ENCODE measurements around the gene GLYATL1. TPM values are rescaled to one million over a fixed set of nuclear protein-coding genes. Genes with fewer than 3 reads are reported as not detected.
"Not testable (repeated sequence)": the region's sequence is repeated elsewhere in the genome, so short reads cannot be mapped to it uniquely, and the experiment has no call there.

GLYATL1 gene
- polyA plus RNA-seq, 1 donor: 10.0 TPM

DNA sequence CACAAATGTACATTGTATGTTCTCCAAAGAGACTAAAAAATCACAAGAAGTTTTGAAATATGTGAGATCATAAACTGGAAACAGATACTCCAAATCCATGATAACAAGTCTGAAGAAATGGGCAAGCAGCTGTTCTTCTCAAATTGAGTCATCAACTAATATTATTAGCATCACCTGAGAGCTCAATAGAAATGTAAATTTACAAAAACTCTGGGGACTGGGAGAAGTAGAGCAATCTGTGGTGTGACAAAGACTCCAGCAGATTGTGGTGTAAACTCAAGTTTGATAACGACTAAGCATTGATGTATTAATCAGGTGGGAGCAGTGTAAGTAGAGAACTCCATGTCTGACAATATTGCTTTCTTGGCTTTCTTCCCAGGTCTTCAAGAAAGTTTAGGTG lies 53.2 kb downstream of the GLYATL1 start:
- no peak for DNase-seq
- WGBS (ENCODE audit: insufficient coverage, low lambda C conversion rate): no CpG with 5 or more reads among the region's 1 CpG
- no peak overlapping the region for H3K27ac ChIP-seq (ENCODE audit: low read length)
- H3K4me1 ChIP-seq (ENCODE audit: control insufficient read depth, insufficient read depth, low read length): no peaks in the 10 kb centered on the region
- no peaks in the 10 kb centered on the region for H3K27me3 ChIP-seq (ENCODE audit: control insufficient read depth, insufficient read depth, low read length)
- H3K4me3 ChIP-seq (ENCODE audit: low read length): no peak overlapping the region
- no peaks in the 10 kb centered on the region for H3K36me3 ChIP-seq (ENCODE audit: control insufficient read depth, insufficient read depth, low read length)
- H3K9me3 ChIP-seq (ENCODE audit: control insufficient read depth, low read depth, low read length): no peaks in the 10 kb centered on the region

DNA sequence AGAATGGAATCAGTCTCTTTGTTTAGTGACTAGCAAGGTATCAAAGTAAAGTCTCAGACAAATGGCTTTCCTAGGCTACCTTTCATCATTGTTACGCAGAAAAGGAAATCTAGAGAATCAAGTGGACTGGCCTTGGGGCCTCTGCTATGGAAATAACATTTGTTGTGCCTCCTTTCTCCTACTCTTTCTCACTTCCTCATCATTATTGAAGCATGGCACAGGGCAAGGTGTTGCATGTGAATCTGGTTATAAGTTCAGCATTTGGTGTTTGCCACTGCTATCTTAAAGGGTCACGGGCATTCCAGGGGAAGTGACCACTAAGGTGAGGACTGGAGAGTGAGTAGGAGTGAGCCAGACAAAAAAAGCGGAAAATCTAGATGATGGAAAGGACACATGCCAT lies 54.9 kb downstream of the GLYATL1 start:
- DNase-seq: no peak
- no peak overlapping the region for H3K27ac ChIP-seq (ENCODE audit: low read length)
- H3K9me3 ChIP-seq (ENCODE audit: control insufficient read depth, low read depth, low read length): no peaks in the 10 kb centered on the region
- no peaks in the 10 kb centered on the region for H3K27me3 ChIP-seq (ENCODE audit: control insufficient read depth, insufficient read depth, low read length)
- H3K36me3 ChIP-seq (ENCODE audit: control insufficient read depth, insufficient read depth, low read length): no peaks in the 10 kb centered on the region
- no peak overlapping the region for H3K4me3 ChIP-seq (ENCODE audit: low read length)
- H3K4me1 ChIP-seq (ENCODE audit: control insufficient read depth, insufficient read depth, low read length): no peaks in the 10 kb centered on the region
- 100% methylated on average over 1 of the region's 3 CpGs for WGBS (ENCODE audit: insufficient coverage, low lambda C conversion rate)

DNA sequence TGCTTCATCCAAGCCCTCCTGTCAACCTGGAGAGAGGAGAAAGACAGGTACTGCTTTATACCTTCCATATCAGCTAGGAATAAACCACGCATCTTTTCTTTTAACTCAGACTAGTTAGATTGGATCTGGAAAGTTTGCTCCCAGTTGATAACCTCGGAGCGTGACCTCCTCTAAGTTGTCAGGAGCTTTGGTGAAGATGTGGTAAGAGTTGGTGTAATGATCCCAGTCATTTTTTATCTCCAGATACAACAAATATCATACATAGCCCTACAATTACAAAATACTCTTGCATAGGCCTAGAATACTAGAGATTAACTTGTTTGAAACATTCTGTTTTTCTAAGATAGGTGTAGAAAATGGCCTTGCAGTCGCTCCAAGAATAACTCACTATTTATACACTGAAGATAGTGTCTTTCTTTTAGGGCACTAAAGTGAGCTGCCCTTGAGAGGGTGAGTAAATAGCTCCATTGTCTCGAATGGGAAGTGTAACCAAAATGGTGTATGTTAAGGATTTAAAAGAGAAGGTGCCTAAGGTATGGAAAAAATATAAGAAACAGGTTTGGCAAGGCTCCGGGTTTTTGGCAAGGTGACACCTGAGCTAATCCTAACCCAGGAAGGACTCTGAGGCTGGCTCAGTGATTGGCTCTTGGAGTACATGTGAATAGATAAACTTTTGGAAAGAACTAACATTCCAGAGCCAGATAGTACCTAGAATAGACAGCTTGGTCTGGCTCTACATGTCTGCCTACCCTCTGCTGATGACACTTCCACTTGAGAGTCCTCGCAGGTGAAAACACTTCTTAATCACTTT lies 59.4 kb downstream of the GLYATL1 start:
- no peak for DNase-seq
- H3K4me1 ChIP-seq (ENCODE audit: control insufficient read depth, insufficient read depth, low read length): no peaks in the 10 kb centered on the region
- no peak overlapping the region for H3K27ac ChIP-seq (ENCODE audit: low read length)
- no peaks in the 10 kb centered on the region for H3K36me3 ChIP-seq (ENCODE audit: control insufficient read depth, insufficient read depth, low read length)
- H3K9me3 ChIP-seq (ENCODE audit: control insufficient read depth, low read depth, low read length): no peaks in the 10 kb centered on the region
- no peak overlapping the region for H3K4me3 ChIP-seq (ENCODE audit: low read length)
- 36% methylated on average over 3 of the region's 7 CpGs for WGBS (ENCODE audit: insufficient coverage, low lambda C conversion rate)
- H3K27me3 ChIP-seq (ENCODE audit: control insufficient read depth, insufficient read depth, low read length): no peaks in the 10 kb centered on the region

DNA sequence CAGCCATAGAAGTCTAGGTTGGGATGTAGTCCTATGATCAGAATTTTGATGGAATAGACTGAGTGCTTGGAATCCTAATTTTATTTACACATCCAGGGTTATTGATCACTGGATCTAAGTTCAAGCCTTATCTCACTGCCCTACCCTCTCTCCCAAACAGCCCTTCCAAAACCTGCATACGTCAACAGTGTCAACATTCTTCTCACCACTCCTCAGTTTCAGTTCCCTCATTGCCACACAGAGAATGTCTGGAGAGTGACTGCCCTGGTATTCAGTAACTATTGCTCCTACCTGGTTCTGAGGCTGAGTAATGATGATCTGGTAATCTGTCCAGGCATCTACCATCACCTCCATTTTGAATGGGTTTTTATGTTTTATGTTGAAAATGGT lies 60.0 kb downstream of the GLYATL1 start:
- Histone ChIP-seq H3K4me3 (ENCODE audit: low read length) (no peak overlapping the region), H3K36me3 (ENCODE audit: control insufficient read depth, insufficient read depth, low read length) (no peaks in the 10 kb centered on the region), H3K27me3 (ENCODE audit: control insufficient read depth, insufficient read depth, low read length) (no peaks in the 10 kb centered on the region), H3K4me1 (ENCODE audit: control insufficient read depth, insufficient read depth, low read length) (no peaks in the 10 kb centered on the region), H3K27ac (ENCODE audit: low read length) (no peak overlapping the region), H3K9me3 (ENCODE audit: control insufficient read depth, low read depth, low read length) (no peaks in the 10 kb centered on the region)
- 50% methylated on average over 1 of the region's 1 CpG for WGBS (ENCODE audit: insufficient coverage, low lambda C conversion rate)
- DNase-seq: peak; percentile 12 to 22

DNA sequence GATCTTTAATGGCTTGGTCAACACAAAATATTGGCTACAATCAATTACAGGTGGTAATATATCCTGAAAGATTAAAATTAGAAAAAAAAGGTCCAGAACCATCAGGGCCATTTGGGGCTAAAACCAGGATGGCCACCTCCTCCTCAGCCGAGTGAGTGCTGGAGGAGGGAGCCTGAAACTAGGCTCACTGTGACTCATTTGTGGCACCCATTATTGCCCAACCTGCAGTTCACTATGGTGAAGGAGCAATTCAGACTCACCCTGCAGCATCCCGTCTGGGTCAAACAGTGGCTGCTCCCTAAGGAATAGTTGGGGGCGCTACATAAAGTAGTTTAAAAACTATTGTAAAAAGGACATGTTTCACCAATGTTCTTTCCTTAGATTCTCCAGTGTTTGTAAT lies 60.7 kb downstream of the GLYATL1 start:
- WGBS (ENCODE audit: insufficient coverage, low lambda C conversion rate): no CpG with 5 or more reads among the region's 3 CpGs
- no peak for DNase-seq
- H3K27me3 ChIP-seq (ENCODE audit: control insufficient read depth, insufficient read depth, low read length): no peaks in the 10 kb centered on the region
- H3K36me3 ChIP-seq (ENCODE audit: control insufficient read depth, insufficient read depth, low read length): no peaks in the 10 kb centered on the region
- no peak overlapping the region for H3K4me3 ChIP-seq (ENCODE audit: low read length)
- no peaks in the 10 kb centered on the region for H3K9me3 ChIP-seq (ENCODE audit: control insufficient read depth, low read depth, low read length)
- H3K27ac ChIP-seq (ENCODE audit: low read length): no peak overlapping the region
- H3K4me1 ChIP-seq (ENCODE audit: control insufficient read depth, insufficient read depth, low read length): no peaks in the 10 kb centered on the region

DNA sequence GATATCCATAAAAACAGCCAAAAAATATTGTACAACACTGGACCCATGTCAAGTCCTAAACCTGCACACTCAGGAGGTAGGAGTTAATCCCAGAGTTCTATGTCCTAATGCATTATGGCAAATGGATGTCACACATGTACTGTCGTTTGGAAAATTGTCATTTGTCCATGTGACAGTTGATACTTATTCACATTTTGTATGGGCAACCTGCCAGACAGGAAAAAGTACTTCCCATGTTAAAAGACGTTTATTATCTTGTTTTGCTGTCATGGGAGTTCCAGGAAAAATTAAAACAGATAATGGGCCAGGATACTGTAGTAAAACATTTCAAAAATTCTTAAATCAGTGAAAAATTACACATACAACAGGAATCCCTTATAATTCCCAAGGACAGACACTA lies 62.7 kb downstream of the GLYATL1 start:
- H3K9me3 ChIP-seq (ENCODE audit: control insufficient read depth, low read depth, low read length); H3K36me3 ChIP-seq (ENCODE audit: control insufficient read depth, insufficient read depth, low read length); H3K4me1 ChIP-seq (ENCODE audit: control insufficient read depth, insufficient read depth, low read length); H3K27me3 ChIP-seq (ENCODE audit: control insufficient read depth, insufficient read depth, low read length); DNase-seq; H3K4me3 ChIP-seq (ENCODE audit: low read length); H3K27ac ChIP-seq (ENCODE audit: low read length): not testable (repeated sequence)
- no CpG with 5 or more reads among the region's 2 CpGs for WGBS (ENCODE audit: insufficient coverage, low lambda C conversion rate)

Other genes starting within 250 kb of the GLYATL1 start
- 0.45 TPM for gene GLYAT, start 207.5 kb upstream of the GLYATL1 start, polyA plus RNA-seq
- gene GLYATL2, start 94.8 kb upstream of the GLYATL1 start, polyA plus RNA-seq: 0.25 TPM
- not detected for gene GLYATL1B, start 146.8 kb downstream of the GLYATL1 start, polyA plus RNA-seq
- gene FAM111B, start 167.7 kb downstream of the GLYATL1 start, polyA plus RNA-seq: 9.9 TPM
- gene FAM111A, start 203.4 kb downstream of the GLYATL1 start, polyA plus RNA-seq: 84.1 TPM
- gene DTX4, start 232.6 kb downstream of the GLYATL1 start, polyA plus RNA-seq: 43.9 TPM